ENCODE measurements around the gene PITRM1. TPM values are rescaled to one million over a fixed set of nuclear protein-coding genes. Genes with fewer than 3 reads are reported as not detected.
"Not testable (repeated sequence)": the region's sequence is repeated elsewhere in the genome, so short reads cannot be mapped to it uniquely, and the experiment has no call there.

Gene PITRM1
- total RNA-seq, result 55.0 TPM

GRCh38 chr10:3172446-3173170, at the start of gene PITRM1:
Gene PITRM1, minus strand, starts transcription at chr10:3172782. Its CDS starts 10 bp downstream, at chr10:3172772.
- FAIRE-seq (no peak), DNase-seq (ENCODE audit: low spot score in 2 of 2) (peak; percentile 97)

GRCh38 chr10:3222068-3222467, 49.5 kb upstream of the PITRM1 start:
- DNase-seq (ENCODE audit: low spot score in 2 of 2) (no peak), FAIRE-seq (no peak)

GRCh38 chr10:3221601-3222000, 49.0 kb upstream of the PITRM1 start:
- not testable (repeated sequence) for FAIRE-seq; DNase-seq (ENCODE audit: low spot score in 2 of 2)

- no peak for DNase-seq (ENCODE audit: low spot score in 2 of 2)
- FAIRE-seq, result no peak
These were observed 48.3 kb upstream of the PITRM1 start for GRCh38 chr10:3220853-3221252.

GRCh38 chr10:3219021-3219628, 46.5 kb upstream of the PITRM1 start:
- not testable (repeated sequence) for FAIRE-seq; DNase-seq (ENCODE audit: low spot score in 2 of 2)

GRCh38 chr10:3217853-3218252, 45.3 kb upstream of the PITRM1 start:
- DNase-seq (ENCODE audit: low spot score in 2 of 2) (no peak), FAIRE-seq (no peak)

GRCh38 chr10:3217301-3217700, 44.7 kb upstream of the PITRM1 start:
- no peak for FAIRE-seq
- no peak for DNase-seq (ENCODE audit: low spot score in 2 of 2)

GRCh38 chr10:3215153-3215775, 42.7 kb upstream of the PITRM1 start:
- FAIRE-seq, result no peak
- no peak for DNase-seq (ENCODE audit: low spot score in 2 of 2)

GRCh38 chr10:3213758-3214515, 41.4 kb upstream of the PITRM1 start:
- FAIRE-seq (no peak), DNase-seq (ENCODE audit: low spot score in 2 of 2) (no peak)

GRCh38 chr10:3213208-3213607, 40.6 kb upstream of the PITRM1 start:
- FAIRE-seq (no peak), DNase-seq (ENCODE audit: low spot score in 2 of 2) (no peak)

GRCh38 chr10:3210251-3210877, 37.8 kb upstream of the PITRM1 start:
- FAIRE-seq, result no peak
- DNase-seq (ENCODE audit: low spot score in 2 of 2), result no peak

GRCh38 chr10:3208481-3209406, 36.2 kb upstream of the PITRM1 start:
- DNase-seq (ENCODE audit: low spot score in 2 of 2) (no peak), FAIRE-seq (no peak)

- FAIRE-seq, result no peak
- DNase-seq (ENCODE audit: low spot score in 2 of 2), result no peak
These were observed 34.8 kb upstream of the PITRM1 start for GRCh38 chr10:3207351-3207750.

- DNase-seq (ENCODE audit: low spot score in 2 of 2) (no peak), FAIRE-seq (no peak)
These were observed 34.1 kb upstream of the PITRM1 start for GRCh38 chr10:3206511-3207157.

- FAIRE-seq (no peak), DNase-seq (ENCODE audit: low spot score in 2 of 2) (no peak)
These were observed 31.4 kb upstream of the PITRM1 start for GRCh38 chr10:3203972-3204371.

- FAIRE-seq, result no peak
These were observed 30.6 kb upstream of the PITRM1 start for GRCh38 chr10:3203016-3203811.

GRCh38 chr10:3201796-3202195, 29.2 kb upstream of the PITRM1 start:
- DNase-seq (ENCODE audit: low spot score in 2 of 2) (no peak), FAIRE-seq (no peak)

More at GRCh38 chr10:3203016-3203811, 30.6 kb upstream of the PITRM1 start:
- DNase-seq (ENCODE audit: low spot score in 2 of 2), result no peak

GRCh38 chr10:3199488-3199887, 26.9 kb upstream of the PITRM1 start:
- no peak for FAIRE-seq

More at GRCh38 chr10:3199488-3199887, 26.9 kb upstream of the PITRM1 start:
- no peak for DNase-seq (ENCODE audit: low spot score in 2 of 2)
